Right atrium auricular region (tissue), 2 donors: ENCODE results near the gene ARHGAP26. TPM values are rescaled to one million over a fixed set of nuclear protein-coding genes. Genes with fewer than 3 reads are reported as not detected.

Experiments
- DNase-seq: peaks from one replicate; pipeline ENCODE4 v3.0.0-alpha.2; 2019; ENCODE audit warnings: low spot score
- H3K27ac ChIP-seq, 2 donors: fragments of 200-600 bp; sonication (generic); 1 replicate in 1 of 2; 2 replicates in 1 of 2; pipeline ENCODE4 v1.5.1; 2016 to 2019
- H3K27me3 ChIP-seq, 2 donors: fragments of 200-600 bp; sonication (generic); one replicate each; pipeline versions ENCODE4 v1.5.1 to v1.6.0; 2017 to 2019
- H3K36me3 ChIP-seq: fragments of 200-600 bp; sonication (generic); one replicate; pipeline ENCODE4 v1.5.1; 2016
- H3K4me1 ChIP-seq, 2 donors: fragments of 200-600 bp; sonication (generic); one replicate each; pipeline versions ENCODE4 v1.5.1 to v1.6.0; 2017 to 2019
- H3K4me3 ChIP-seq, 2 donors: fragments of 200-600 bp; sonication (generic); 1 replicate in 1 of 2; 2 replicates in 1 of 2; pipeline ENCODE4 v1.5.1; 2017 to 2019; ENCODE audit warnings: mild to moderate bottlenecking in 1 of 2, moderate library complexity in 1 of 2
- H3K9me3 ChIP-seq, 2 donors: fragments of 200-600 bp; sonication (generic); one replicate each; pipeline ENCODE4 v1.5.1; 2019
- total RNA-seq, 2 donors: library from RNA; depleted of rRNA; stranded (reverse); fragments of >200 nt; gene quantifications; one replicate each; pipeline ENCODE4 v1.1.0, GENCODE V29; 2016
- TF ChIP-seq, protein P1 (sequence below), 2 donors: fragments of 200-600 bp; sonication (generic); IDR thresholded peaks; one replicate each; pipeline ENCODE4 v1.5.1; 2019; ENCODE audit warnings: antibody characterized with exemption in 2 of 2

Gene ARHGAP26
- total RNA-seq, 2 donors from 2014 or later: 29.8 to 31.6 TPM

DNA sequence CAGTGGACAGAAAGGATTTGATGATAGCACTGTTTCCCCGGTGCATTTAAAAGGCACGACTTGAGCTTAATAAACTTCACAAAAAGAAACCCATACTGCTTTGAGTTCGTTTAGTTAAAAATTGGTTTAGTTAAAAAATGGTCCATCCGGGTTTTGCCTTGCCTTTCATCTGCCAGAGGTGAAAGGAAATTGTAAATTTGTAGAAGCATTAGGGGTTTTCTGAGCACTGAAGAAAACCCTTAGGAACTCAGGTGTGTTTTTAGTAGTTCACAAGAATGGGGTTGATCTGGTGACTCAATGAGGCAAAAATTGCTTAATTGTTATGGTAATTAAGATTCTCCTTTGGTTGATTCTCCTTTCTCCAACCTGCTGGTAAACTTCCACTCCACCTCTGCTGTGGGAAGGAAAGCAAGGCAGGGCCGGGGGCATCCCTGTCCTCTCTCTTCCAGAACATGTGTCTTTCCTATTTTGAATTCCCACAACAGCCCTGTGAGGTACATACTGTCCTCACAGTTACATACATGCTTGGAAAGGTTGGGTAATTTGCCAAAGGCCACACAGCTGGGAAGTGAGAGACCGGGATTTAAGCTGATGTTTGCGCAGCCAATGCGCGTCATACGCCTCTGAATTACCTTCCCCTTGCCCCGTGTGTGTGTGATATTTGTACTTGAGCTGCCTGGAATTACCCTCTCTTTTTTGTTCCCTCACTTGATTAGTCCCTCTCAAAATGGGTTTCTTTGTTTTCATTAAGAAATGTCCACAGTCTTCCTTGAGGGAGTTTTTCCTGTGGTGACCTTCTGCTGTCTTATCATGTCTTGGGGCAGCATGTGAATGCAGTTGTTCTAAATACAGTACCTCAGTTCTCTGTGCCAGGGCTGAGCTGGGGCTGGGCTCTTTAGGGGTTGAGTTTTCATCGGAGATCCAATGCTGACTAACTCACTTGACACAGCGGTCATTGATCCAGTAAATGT, 94.4 kb downstream of the ARHGAP26 start:
- Histone ChIP-seq H3K4me1 (peaks cover 0 to 87% of the 10 kb centered on the region in 2 donors), H3K36me3 (no peaks in the 10 kb centered on the region), H3K4me3 (no peak overlapping the region), H3K27ac (peak overlapping the region; percentile 31 to 32), H3K9me3 (no peaks in the 10 kb centered on the region), H3K27me3 (no peaks in the 10 kb centered on the region)
- TF ChIP-seq, protein P1, sequence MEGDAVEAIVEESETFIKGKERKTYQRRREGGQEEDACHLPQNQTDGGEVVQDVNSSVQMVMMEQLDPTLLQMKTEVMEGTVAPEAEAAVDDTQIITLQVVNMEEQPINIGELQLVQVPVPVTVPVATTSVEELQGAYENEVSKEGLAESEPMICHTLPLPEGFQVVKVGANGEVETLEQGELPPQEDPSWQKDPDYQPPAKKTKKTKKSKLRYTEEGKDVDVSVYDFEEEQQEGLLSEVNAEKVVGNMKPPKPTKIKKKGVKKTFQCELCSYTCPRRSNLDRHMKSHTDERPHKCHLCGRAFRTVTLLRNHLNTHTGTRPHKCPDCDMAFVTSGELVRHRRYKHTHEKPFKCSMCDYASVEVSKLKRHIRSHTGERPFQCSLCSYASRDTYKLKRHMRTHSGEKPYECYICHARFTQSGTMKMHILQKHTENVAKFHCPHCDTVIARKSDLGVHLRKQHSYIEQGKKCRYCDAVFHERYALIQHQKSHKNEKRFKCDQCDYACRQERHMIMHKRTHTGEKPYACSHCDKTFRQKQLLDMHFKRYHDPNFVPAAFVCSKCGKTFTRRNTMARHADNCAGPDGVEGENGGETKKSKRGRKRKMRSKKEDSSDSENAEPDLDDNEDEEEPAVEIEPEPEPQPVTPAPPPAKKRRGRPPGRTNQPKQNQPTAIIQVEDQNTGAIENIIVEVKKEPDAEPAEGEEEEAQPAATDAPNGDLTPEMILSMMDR (IDR thresholded peaks at IDR 0.05): no peak
- no peak for DNase-seq

DNA sequence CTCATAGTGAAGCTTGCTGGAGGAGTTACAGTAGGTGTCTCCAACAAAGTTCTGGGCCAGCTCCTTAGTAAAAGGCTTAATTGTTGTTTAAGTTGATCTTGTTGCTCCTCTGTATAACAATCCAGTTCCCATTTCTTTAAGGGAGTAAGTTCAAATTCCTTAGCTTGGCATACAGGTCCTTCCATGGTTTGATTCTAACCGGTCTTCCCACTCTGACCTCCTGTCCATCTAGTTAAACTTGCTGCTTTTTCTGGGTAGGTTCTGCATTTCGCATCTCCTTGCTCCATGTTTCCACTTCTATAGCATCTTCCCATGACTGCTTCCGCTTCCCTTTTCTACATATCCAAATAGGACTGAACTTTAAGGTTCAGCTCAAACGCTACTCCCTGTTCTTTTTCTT, 95.5 kb downstream of the ARHGAP26 start:
- H3K36me3 ChIP-seq: no peaks in the 10 kb centered on the region
- H3K27me3 ChIP-seq: no peaks in the 10 kb centered on the region
- no peak overlapping the region for H3K4me3 ChIP-seq
- no peaks in the 10 kb centered on the region for H3K9me3 ChIP-seq
- H3K27ac ChIP-seq: peak overlapping the region in 1 of 2 donors; percentile 32
- no peak for DNase-seq
- TF ChIP-seq, protein P1 (IDR thresholded peaks at IDR 0.05): no peak
- peaks cover 0 to 87% of the 10 kb centered on the region in 2 donors for H3K4me1 ChIP-seq

DNA sequence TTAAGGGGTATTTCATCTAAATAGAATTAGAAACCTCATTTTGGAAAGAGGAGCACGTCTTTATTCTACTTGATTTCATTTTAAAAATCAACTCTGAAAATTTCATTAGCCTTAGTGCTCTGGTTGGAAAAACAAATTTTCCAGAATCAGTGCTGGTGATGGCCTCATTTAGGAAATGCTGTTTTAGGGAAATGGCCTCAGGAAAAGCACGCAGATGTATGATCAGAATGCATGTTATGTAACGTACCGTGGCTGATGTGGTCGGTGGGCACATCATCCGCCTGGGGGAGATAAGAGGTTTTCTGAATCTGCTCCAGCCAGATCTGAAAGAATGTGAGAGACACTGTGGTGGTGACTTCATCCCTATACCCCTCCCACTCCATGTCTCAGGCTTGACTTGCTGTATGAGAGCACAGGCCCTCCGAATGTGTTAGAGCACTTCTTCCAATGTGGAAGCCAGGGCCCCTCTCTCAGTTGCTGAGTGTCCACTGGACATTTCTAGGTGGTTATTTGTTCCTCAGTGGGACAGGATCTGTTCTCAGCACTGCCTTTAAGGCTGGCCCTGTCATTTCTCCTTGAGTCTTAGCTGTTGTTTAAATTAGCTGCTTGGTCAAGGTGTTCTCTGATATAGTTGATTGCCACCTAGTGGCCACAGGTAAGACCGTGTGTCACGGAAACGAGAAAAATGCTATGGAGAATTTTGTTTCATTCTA, 96.5 kb downstream of the ARHGAP26 start:
- H3K36me3 ChIP-seq: no peaks in the 10 kb centered on the region
- TF ChIP-seq, protein P1 (IDR thresholded peaks at IDR 0.05): peak; percentile 53 to 73
- H3K4me1 ChIP-seq: peaks cover 0 to 87% of the 10 kb centered on the region in 2 donors
- H3K4me3 ChIP-seq: no peak overlapping the region
- no peaks in the 10 kb centered on the region for H3K9me3 ChIP-seq
- no peak for DNase-seq
- H3K27ac ChIP-seq: no peak overlapping the region
- no peaks in the 10 kb centered on the region for H3K27me3 ChIP-seq

DNA sequence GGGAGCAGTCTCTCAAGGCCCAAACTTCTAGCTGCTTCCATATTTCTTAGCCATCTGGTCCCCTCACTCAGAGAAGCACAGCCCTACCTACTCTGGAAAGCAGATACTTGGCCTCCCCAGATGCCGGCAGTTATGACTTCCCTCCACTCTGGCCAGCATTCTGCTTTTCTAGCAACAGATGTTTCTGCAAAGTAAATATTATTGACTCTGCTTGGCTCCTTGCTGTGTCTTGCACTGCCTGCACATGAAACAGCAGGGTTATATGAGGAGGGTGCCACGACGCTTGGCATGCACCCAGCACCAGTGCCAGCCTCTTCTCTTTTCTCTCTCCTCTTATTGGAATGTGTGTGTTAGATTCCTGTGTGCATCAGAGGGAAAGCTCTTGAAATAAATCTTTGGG, 99.7 kb downstream of the ARHGAP26 start:
- H3K27me3 ChIP-seq: no peaks in the 10 kb centered on the region
- no peak for DNase-seq
- H3K4me3 ChIP-seq: no peak overlapping the region
- H3K9me3 ChIP-seq: no peaks in the 10 kb centered on the region
- TF ChIP-seq, protein P1 (IDR thresholded peaks at IDR 0.05): no peak
- H3K36me3 ChIP-seq: no peaks in the 10 kb centered on the region
- H3K4me1 ChIP-seq: peaks cover 0 to 96% of the 10 kb centered on the region in 2 donors
- no peak overlapping the region for H3K27ac ChIP-seq

DNA sequence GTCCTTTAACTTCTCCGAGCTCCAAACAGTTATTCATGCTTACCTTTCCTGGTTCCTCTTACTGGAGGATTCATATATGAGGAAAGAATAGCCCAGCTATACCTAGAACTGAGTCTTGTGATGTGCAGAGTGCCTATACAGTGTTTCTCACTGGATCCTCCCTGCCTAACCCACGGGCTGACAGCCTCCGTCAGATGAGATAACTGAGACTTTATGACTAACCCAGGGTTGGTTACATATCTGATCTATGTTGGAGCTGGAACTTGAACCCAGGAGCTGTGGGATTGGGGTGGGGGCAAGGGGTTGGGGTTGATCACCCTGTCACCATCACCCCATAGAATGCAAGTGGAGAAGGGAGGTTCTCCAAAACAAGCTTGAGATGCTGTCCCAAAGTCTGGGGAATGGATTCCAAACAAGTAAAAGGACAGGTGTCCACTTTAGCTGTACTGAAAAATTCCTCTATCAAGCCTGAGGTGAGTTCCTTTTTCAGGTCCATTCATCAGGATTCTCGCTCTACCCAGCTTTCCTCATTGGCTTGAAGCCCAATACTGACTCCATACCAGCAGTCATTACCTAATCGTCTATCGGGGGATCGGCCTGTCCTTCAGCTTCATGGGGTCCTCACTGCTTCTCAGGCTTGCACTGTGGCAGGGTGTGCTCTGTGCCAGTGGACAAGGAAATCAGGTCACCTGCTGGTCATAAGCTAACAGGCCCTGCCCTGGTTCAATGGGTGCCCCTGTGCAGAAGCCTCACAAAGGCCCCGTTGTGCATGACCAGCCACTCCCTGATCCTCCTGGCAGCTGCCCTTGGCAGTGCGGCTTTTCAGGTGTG, 100.6 kb downstream of the ARHGAP26 start:
- Histone ChIP-seq H3K27ac (no peak overlapping the region), H3K9me3 (no peaks in the 10 kb centered on the region), H3K27me3 (no peaks in the 10 kb centered on the region), H3K4me1 (peaks cover 0 to 96% of the 10 kb centered on the region in 2 donors), H3K4me3 (no peak overlapping the region), H3K36me3 (no peaks in the 10 kb centered on the region)
- TF ChIP-seq, protein P1 (IDR thresholded peaks at IDR 0.05): no peak
- DNase-seq: no peak
